ENCODE data around the gene HIBADH.

Gene HIBADH

GRCh38 chr7:27616914-27617548 lies 45.7 kb downstream of the HIBADH start:
- Histone ChIP-seq H3K9me3 (ENCODE audit: severe bottlenecking) (peaks cover 12% of the 10 kb centered on the region), H3K27me3 (ENCODE audit: insufficient read depth, low read depth, severe bottlenecking) (no peaks in the 10 kb centered on the region), H3K4me3 (ENCODE audit: low read depth, low read length) (no peak overlapping the region), H3K27ac (no peak overlapping the region), H3K36me3 (no peaks in the 10 kb centered on the region)
- TF ChIP-seq, protein P1, sequence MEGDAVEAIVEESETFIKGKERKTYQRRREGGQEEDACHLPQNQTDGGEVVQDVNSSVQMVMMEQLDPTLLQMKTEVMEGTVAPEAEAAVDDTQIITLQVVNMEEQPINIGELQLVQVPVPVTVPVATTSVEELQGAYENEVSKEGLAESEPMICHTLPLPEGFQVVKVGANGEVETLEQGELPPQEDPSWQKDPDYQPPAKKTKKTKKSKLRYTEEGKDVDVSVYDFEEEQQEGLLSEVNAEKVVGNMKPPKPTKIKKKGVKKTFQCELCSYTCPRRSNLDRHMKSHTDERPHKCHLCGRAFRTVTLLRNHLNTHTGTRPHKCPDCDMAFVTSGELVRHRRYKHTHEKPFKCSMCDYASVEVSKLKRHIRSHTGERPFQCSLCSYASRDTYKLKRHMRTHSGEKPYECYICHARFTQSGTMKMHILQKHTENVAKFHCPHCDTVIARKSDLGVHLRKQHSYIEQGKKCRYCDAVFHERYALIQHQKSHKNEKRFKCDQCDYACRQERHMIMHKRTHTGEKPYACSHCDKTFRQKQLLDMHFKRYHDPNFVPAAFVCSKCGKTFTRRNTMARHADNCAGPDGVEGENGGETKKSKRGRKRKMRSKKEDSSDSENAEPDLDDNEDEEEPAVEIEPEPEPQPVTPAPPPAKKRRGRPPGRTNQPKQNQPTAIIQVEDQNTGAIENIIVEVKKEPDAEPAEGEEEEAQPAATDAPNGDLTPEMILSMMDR (IDR thresholded peaks at IDR 0.05; ENCODE audit: low read depth, low read length), result no peak
- DNase-seq, result no peak

GRCh38 chr7:27616186-27616491 lies 46.5 kb downstream of the HIBADH start:
- Histone ChIP-seq H3K27ac (no peak overlapping the region), H3K4me3 (ENCODE audit: low read depth, low read length) (no peak overlapping the region), H3K36me3 (no peaks in the 10 kb centered on the region), H3K9me3 (ENCODE audit: severe bottlenecking) (peaks cover 12% of the 10 kb centered on the region), H3K27me3 (ENCODE audit: insufficient read depth, low read depth, severe bottlenecking) (no peaks in the 10 kb centered on the region)
- no peak for DNase-seq
- TF ChIP-seq, protein P1 (IDR thresholded peaks at IDR 0.05; ENCODE audit: low read depth, low read length), result no peak

GRCh38 chr7:27615420-27616185 lies 47.1 kb downstream of the HIBADH start:
- no peak for DNase-seq
- Histone ChIP-seq H3K9me3 (ENCODE audit: severe bottlenecking) (peaks cover 12% of the 10 kb centered on the region), H3K27me3 (ENCODE audit: insufficient read depth, low read depth, severe bottlenecking) (no peaks in the 10 kb centered on the region), H3K27ac (no peak overlapping the region), H3K4me3 (ENCODE audit: low read depth, low read length) (no peak overlapping the region), H3K36me3 (no peaks in the 10 kb centered on the region)
- TF ChIP-seq, protein P1 (IDR thresholded peaks at IDR 0.05; ENCODE audit: low read depth, low read length), result no peak

- Histone ChIP-seq H3K36me3 (no peaks in the 10 kb centered on the region), H3K27ac (no peak overlapping the region), H3K9me3 (ENCODE audit: severe bottlenecking) (peaks cover 2% of the 10 kb centered on the region), H3K4me3 (ENCODE audit: low read depth, low read length) (no peak overlapping the region), H3K27me3 (ENCODE audit: insufficient read depth, low read depth, severe bottlenecking) (no peaks in the 10 kb centered on the region)
- TF ChIP-seq, protein P1 (IDR thresholded peaks at IDR 0.05; ENCODE audit: low read depth, low read length), result no peak
- no peak for DNase-seq
These were observed 48.6 kb downstream of the HIBADH start for GRCh38 chr7:27614095-27614494.

GRCh38 chr7:27611059-27611458 lies 51.6 kb downstream of the HIBADH start:
- H3K36me3 ChIP-seq, result no peaks in the 10 kb centered on the region
- H3K27ac ChIP-seq, result no peak overlapping the region
- no peak for DNase-seq
- no peaks in the 10 kb centered on the region for H3K27me3 ChIP-seq (ENCODE audit: insufficient read depth, low read depth, severe bottlenecking)
- H3K4me3 ChIP-seq (ENCODE audit: low read depth, low read length), result no peak overlapping the region
- H3K9me3 ChIP-seq (ENCODE audit: severe bottlenecking), result no peaks in the 10 kb centered on the region
- TF ChIP-seq, protein P1 (IDR thresholded peaks at IDR 0.05; ENCODE audit: low read depth, low read length), result no peak

Measured in WERI-Rb-1 (cell line).